Smooth muscle cell (in vitro differentiated cells): ENCODE data around the gene PARD3. TPM values are rescaled to one million over a fixed set of nuclear protein-coding genes. Genes with fewer than 3 reads are reported as not detected.

Experiments used
- DNase-seq: peaks from one replicate; lab custom pipeline; 2025; ENCODE audit not compliant: unreplicated experiment; lab: John Stamatoyannopoulos, UW
- H2AFZ ChIP-seq: fragments of 200-600 bp; sonication (generic); 2 replicates; pipeline ENCODE4 v1.6.0; 2016; ENCODE audit warnings: antibody characterized with exemption, low read depth, mild to moderate bottlenecking
- H3F3A ChIP-seq: fragments of 200-600 bp; sonication (generic); 2 replicates; pipeline ENCODE4 v1.6.0; 2017; ENCODE audit warnings: antibody characterized with exemption, low read depth
- H3K27ac ChIP-seq: fragments of 200-600 bp; sonication (generic); 2 replicates; pipeline ENCODE4 v1.5.1; 2016; ENCODE audit warnings: low read depth, mild to moderate bottlenecking
- H3K27me3 ChIP-seq: fragments of 200-600 bp; sonication (generic); 2 replicates; pipeline ENCODE4 v1.6.1; 2016; ENCODE audit warnings: low read depth, mild to moderate bottlenecking
- H3K36me3 ChIP-seq: fragments of 200-600 bp; sonication (generic); 2 replicates; pipeline ENCODE4 v1.5.1; 2016; ENCODE audit warnings: low read depth
- H3K4me1 ChIP-seq: fragments of 200-600 bp; sonication (generic); 2 replicates; pipeline ENCODE4 v1.5.1; 2016; ENCODE audit warnings: low read depth
- H3K4me2 ChIP-seq: fragments of 200-600 bp; sonication (generic); 2 replicates; pipeline ENCODE4 v1.6.0; 2016; ENCODE audit warnings: mild to moderate bottlenecking
- H3K4me3 ChIP-seq: fragments of 200-600 bp; sonication (generic); 2 replicates; pipeline ENCODE4 v1.5.1; 2016; ENCODE audit warnings: mild to moderate bottlenecking
- H3K79me2 ChIP-seq: fragments of 200-600 bp; sonication (generic); 2 replicates; pipeline ENCODE4 v1.6.0; 2016; ENCODE audit warnings: low read depth, mild to moderate bottlenecking
- H3K9ac ChIP-seq: fragments of 200-600 bp; sonication (generic); 2 replicates; pipeline ENCODE4 v1.6.0; 2016; ENCODE audit warnings: low read depth
- H3K9me3 ChIP-seq: fragments of 200-600 bp; sonication (generic); replicated peaks from 2 replicates; pipeline ENCODE4 v1.5.1; 2016; ENCODE audit warnings: low read depth
- H4K20me1 ChIP-seq: fragments of 200-600 bp; sonication (generic); 2 replicates; pipeline ENCODE4 v1.6.0; 2016; ENCODE audit warnings: low read depth
- whole genome bisulfite sequencing: methylation state at CpG from one replicate; pipeline ENCODE4 v1.1.7; 2016; ENCODE audit warnings: low lambda C conversion rate; 5-methylcytosine and 5-hydroxymethylcytosine counted together
- polyA plus RNA-seq: library from polyadenylated mRNA; unstranded; fragments of >200 nt; fragmentation: Nextera tagmentation; extraction: Ambion mirVana; gene quantifications from 2 replicates; pipeline ENCODE4 v1.2.1, GENCODE V29; 2016
- total RNA-seq: library from RNA; depleted of rRNA; stranded (reverse); fragments of >200 nt; gene quantifications from 2 replicates; pipeline ENCODE4 v1.2.3, GENCODE V29; 2014
- TF ChIP-seq, protein P1 (sequence below): fragments of 200-600 bp; sonication (generic); IDR thresholded peaks from 2 replicates; pipeline ENCODE4 v1.5.1; 2017; ENCODE audit warnings: borderline replicate concordance, mild to moderate bottlenecking, antibody characterized with exemption; ENCODE audit not compliant: insufficient read depth, poor library complexity, severe bottlenecking

PARD3 gene
- total and polyA plus RNA-seq, 2 experiments from 2014 or later: 17.5 to 26.0 TPM

DNA sequence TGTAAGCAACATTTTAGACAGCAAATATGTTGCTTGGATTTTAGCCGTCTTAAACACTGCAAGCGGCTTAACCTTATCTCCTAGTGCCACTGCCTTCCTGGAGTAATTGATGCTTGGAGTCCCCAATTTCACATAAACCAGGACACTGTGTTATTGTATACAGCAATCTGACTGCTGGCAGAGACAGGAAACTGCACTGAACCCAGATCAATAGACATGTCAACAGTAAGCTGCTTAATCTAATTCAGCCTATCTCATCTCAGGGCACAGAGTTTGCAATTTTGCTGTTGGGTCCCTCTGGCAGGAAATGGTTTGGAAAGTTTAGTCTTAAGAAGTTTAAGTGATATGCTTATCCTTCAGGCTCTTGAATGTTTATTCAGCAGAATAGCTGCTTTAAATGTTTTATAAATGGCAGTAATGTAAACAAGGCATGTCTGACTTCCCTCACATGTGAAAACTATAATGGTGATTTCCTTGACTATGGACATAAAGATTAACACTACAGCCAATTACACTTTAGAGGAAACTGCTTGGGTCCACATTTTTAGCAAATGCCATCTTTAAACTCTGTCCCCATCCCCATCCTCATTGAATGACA is 598.6 kb downstream of the PARD3 start:
- Histone ChIP-seq H4K20me1 (no peaks in the 10 kb centered on the region), H3K36me3 (no peaks in the 10 kb centered on the region), H3K27ac (peak overlapping the region; percentile 14), H3K4me3 (no peak overlapping the region), H3K9me3 (no peaks in the 10 kb centered on the region), H3K4me1 (no peaks in the 10 kb centered on the region), H3K79me2 (no peaks in the 10 kb centered on the region), H3K4me2 (peak overlapping the region; percentile 46), H3F3A (peaks cover 5% of the 10 kb centered on the region), H3K27me3 (no peaks in the 10 kb centered on the region), H3K9ac (no peak overlapping the region), H2AFZ (no peak overlapping the region)
- 11% methylated on average over 2 of the region's 2 CpGs for WGBS
- DNase-seq: no peak
- TF ChIP-seq, protein P1, sequence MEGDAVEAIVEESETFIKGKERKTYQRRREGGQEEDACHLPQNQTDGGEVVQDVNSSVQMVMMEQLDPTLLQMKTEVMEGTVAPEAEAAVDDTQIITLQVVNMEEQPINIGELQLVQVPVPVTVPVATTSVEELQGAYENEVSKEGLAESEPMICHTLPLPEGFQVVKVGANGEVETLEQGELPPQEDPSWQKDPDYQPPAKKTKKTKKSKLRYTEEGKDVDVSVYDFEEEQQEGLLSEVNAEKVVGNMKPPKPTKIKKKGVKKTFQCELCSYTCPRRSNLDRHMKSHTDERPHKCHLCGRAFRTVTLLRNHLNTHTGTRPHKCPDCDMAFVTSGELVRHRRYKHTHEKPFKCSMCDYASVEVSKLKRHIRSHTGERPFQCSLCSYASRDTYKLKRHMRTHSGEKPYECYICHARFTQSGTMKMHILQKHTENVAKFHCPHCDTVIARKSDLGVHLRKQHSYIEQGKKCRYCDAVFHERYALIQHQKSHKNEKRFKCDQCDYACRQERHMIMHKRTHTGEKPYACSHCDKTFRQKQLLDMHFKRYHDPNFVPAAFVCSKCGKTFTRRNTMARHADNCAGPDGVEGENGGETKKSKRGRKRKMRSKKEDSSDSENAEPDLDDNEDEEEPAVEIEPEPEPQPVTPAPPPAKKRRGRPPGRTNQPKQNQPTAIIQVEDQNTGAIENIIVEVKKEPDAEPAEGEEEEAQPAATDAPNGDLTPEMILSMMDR: no peak

GRCh38 chr10:34213805-34214197 is 601.3 kb downstream of the PARD3 start:
- 95% methylated on average over 5 of the region's 5 CpGs for WGBS
- no peak overlapping the region for H2AFZ ChIP-seq

DNA sequence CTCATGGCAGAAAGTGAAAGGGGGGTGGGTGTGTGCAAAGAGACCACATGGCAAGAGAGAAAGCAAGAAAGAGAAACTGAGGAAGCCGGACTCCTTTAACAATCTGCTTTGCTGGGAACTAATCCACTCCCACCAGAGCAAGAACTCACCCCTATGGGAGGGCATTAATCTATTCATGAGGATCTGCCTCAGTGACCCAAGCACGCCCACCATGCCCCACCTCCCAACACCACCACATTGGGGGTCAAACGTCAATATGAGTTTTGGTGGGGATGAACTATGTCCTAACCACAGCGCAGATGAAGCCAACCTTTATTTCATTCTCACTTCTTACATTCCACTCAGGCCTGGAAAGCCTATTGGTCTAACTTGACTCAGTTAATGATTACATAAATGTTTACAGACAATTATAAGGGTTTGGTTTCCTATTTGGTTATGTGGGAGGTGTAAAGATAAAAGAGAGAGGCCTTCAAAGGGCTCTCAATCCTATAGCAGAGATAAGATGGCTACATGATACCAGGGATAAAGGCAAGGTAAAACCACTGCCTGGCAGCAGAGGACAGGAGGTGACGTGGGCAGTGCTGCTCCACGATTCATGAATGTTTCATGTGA is 601.8 kb downstream of the PARD3 start:
- TF ChIP-seq, protein P1: no peak
- H3K4me3 ChIP-seq: no peak overlapping the region
- no peaks in the 10 kb centered on the region for H3K9me3 ChIP-seq
- H4K20me1 ChIP-seq: no peaks in the 10 kb centered on the region
- H3K9ac ChIP-seq: no peak overlapping the region
- no peaks in the 10 kb centered on the region for H3K27me3 ChIP-seq
- no peak overlapping the region for H3K27ac ChIP-seq
- H3K4me2 ChIP-seq: no peak overlapping the region
- 92% methylated on average over 6 of the region's 6 CpGs for WGBS
- peaks cover 5% of the 10 kb centered on the region for H3F3A ChIP-seq
- peaks cover 6% of the 10 kb centered on the region for H3K4me1 ChIP-seq
- no peak for DNase-seq
- no peaks in the 10 kb centered on the region for H3K36me3 ChIP-seq
- H2AFZ ChIP-seq: no peak overlapping the region
- no peaks in the 10 kb centered on the region for H3K79me2 ChIP-seq

More at GRCh38 chr10:34213805-34214197, 601.3 kb downstream of the PARD3 start:
- Histone ChIP-seq H3K27ac (no peak overlapping the region), H3K27me3 (no peaks in the 10 kb centered on the region), H3K4me2 (no peak overlapping the region), H3F3A (peaks cover 5% of the 10 kb centered on the region), H3K4me3 (no peak overlapping the region), H3K36me3 (no peaks in the 10 kb centered on the region), H3K9me3 (no peaks in the 10 kb centered on the region), H3K4me1 (peaks cover under 1% of the 10 kb centered on the region), H3K79me2 (no peaks in the 10 kb centered on the region), H4K20me1 (no peaks in the 10 kb centered on the region), H3K9ac (no peak overlapping the region)
- no peak for DNase-seq
- TF ChIP-seq, protein P1: no peak

GRCh38 chr10:34207343-34207742 is 607.8 kb downstream of the PARD3 start:
- 36% methylated on average over 3 of the region's 3 CpGs for WGBS

More at GRCh38 chr10:34207343-34207742, 607.8 kb downstream of the PARD3 start:
- no peak overlapping the region for H3K9ac ChIP-seq
- H3K27me3 ChIP-seq: no peaks in the 10 kb centered on the region
- no peaks in the 10 kb centered on the region for H3K79me2 ChIP-seq
- peak overlapping the region; percentile 33 for H3K4me2 ChIP-seq
- no peak overlapping the region for H3K4me3 ChIP-seq
- H3K27ac ChIP-seq: no peak overlapping the region
- TF ChIP-seq, protein P1: no peak
- H2AFZ ChIP-seq: no peak overlapping the region
- H3F3A ChIP-seq: no peaks in the 10 kb centered on the region
- H3K9me3 ChIP-seq: no peaks in the 10 kb centered on the region
- no peak for DNase-seq
- H3K36me3 ChIP-seq: no peaks in the 10 kb centered on the region
- peaks cover 21% of the 10 kb centered on the region for H3K4me1 ChIP-seq
- H4K20me1 ChIP-seq: no peaks in the 10 kb centered on the region
